Activated CD8-positive, alpha-beta memory T cell treated with anti-CD3 and anti-CD28 coated beads for 4 hours (primary cell): ENCODE data around the gene IL21.

Source experiments
- DNase-seq, 2 donors: peaks; one replicate each; pipeline ENCODE4 v3.0.0-alpha.2; 2020; ENCODE audit warnings: low read depth in 2 of 2

IL21 gene

GRCh38 chr4:122633211-122633610 is 12.3 kb upstream of the IL21 start:
- DNase-seq, result no peak

GRCh38 chr4:122632396-122633143 is 11.7 kb upstream of the IL21 start:
- DNase-seq, result no peak

GRCh38 chr4:122625156-122625555 is 4.3 kb upstream of the IL21 start:
- no peak for DNase-seq

GRCh38 chr4:122624205-122624604 is 3.3 kb upstream of the IL21 start:
- no peak for DNase-seq

- no peak for DNase-seq
These were observed 2.8 kb upstream of the IL21 start for GRCh38 chr4:122623637-122624166.

GRCh38 chr4:122622400-122622799 is 1.5 kb upstream of the IL21 start:
- no peak for DNase-seq

- no peak for DNase-seq
These were observed 1.3 kb downstream of the IL21 start for GRCh38 chr4:122619611-122620010.

GRCh38 chr4:122617597-122618593 is 3.0 kb downstream of the IL21 start:
- DNase-seq, result no peak

- DNase-seq, result no peak
These were observed 3.8 kb downstream of the IL21 start for GRCh38 chr4:122616915-122617596.

GRCh38 chr4:122614621-122615020 is 6.2 kb downstream of the IL21 start:
- DNase-seq, result no peak

GRCh38 chr4:122612540-122612939 is 8.3 kb downstream of the IL21 start:
- DNase-seq, result no peak

- DNase-seq, result no peak
These were observed 14.4 kb downstream of the IL21 start for GRCh38 chr4:122606364-122607043.

- no peak for DNase-seq
These were observed 16.7 kb downstream of the IL21 start for GRCh38 chr4:122604146-122604545.

GRCh38 chr4:122603156-122603574 is 17.7 kb downstream of the IL21 start:
- DNase-seq, result no peak

GRCh38 chr4:122602277-122603142 is 18.4 kb downstream of the IL21 start:
- no peak for DNase-seq

- no peak for DNase-seq
These were observed 29.7 kb downstream of the IL21 start for GRCh38 chr4:122591196-122591595.

- DNase-seq, result no peak
These were observed 32.2 kb downstream of the IL21 start for GRCh38 chr4:122588453-122589238.

GRCh38 chr4:122584519-122584918 is 36.3 kb downstream of the IL21 start:
- no peak for DNase-seq

GRCh38 chr4:122583906-122584305 is 37.0 kb downstream of the IL21 start:
- no peak for DNase-seq
